Superior temporal gyrus (tissue), 1 donor: ENCODE measurements around the gene CPN1.
"Not testable (repeated sequence)": the region's sequence is repeated elsewhere in the genome, so short reads cannot be mapped to it uniquely, and the experiment has no call there.

Experiments used
- DNase-seq: peaks from one replicate; pipeline ENCODE4 v3.0.0-alpha.2; 2016; ENCODE audit errors: extremely low spot score

CPN1 gene

GRCh38 chr10:100024748-100025147 lies 56.9 kb downstream of the CPN1 start:
- no peak for DNase-seq

GRCh38 chr10:100022403-100022802 lies 59.3 kb downstream of the CPN1 start:
- no peak for DNase-seq

DNA sequence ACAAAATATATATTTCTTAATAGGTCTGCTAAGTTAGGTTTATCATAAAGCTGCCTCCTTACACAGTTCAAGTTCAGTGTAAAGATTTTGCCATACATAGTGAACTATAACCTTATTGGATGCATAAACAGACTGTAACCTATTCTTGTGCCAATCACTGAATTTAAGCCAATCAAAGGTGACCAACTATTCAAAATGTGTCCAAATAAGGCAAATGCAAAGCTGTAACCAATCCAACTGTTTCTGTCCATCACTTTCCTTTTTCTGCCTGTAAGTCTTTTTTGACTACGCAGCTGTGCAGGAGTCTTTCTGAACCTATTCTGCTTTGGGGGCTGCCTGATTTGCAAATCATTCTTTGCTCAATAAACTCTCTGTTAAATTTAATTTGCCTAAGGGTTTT lies 60.3 kb downstream of the CPN1 start:
- no peak for DNase-seq

GRCh38 chr10:100020886-100021253 lies 60.8 kb downstream of the CPN1 start:
- no peak for DNase-seq

DNA sequence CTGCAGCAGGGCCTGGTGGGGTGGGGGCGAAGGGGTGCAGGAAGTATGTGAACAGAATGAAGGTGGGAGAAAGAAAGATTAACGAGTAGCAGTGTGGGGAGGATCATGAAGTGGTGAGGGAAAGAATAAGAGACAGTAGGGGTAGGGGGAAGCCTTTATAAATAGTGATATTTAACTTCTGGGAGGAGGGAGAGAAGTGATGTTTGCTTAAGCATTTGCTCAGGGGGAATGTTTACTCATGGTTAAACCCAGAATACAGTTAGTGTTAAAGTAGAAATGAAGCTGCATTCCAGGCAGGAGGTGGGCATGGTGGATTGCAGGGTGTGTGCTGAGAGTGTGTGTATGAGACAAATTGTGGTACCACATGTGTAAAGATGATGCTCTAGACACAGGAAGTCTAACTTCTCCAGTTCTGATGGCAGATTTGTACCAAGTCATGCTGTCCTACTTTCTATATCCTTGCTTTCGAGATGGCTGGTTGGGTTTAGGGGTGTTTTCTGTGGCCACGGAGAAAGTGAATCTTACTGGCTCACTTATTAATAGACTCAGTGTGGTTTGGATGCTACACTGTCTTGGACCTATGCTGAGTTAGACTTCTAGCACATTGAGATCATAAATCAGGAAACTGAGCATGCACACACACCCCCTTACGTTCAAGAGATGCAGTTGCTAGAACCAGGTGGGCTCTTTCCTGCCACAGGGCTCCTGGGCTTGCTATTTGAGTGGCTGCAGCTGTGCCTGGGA lies 61.4 kb downstream of the CPN1 start:
- no peak for DNase-seq

GRCh38 chr10:100019787-100020141 lies 61.9 kb downstream of the CPN1 start:
- DNase-seq: no peak

DNA sequence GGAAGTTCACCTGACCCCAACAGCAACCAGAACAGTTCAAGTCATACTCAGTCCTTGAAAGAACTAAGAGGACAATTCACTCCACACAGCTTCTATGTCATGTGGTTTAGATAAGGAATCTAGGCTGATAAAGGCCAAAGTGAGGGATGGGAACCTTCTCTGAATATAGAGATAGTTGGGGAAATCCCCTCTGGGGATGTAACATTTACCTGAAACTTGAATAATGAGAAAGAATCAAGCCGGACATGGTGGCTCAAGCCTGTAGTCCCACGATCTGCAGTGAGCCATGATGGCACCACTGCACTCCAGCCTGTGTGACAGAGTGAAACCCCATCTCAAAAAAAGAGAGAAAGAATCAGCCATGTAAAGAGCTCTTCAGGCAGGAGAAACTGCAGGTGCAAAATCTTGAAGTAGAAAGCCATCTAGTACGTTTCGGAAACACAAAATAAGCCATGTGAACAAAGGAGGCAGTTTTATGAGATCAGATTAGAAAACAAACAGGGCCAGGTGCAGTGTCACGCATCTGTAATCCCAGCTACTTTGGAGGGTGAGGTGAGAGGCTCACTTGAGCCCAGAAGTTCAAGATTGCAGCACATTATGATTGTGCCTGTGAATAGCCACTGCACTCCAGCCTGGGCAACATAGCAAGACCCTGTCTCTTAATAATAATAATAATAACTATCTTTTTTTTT lies 67.5 kb downstream of the CPN1 start:
- no peak for DNase-seq

GRCh38 chr10:100013621-100014020 lies 68.0 kb downstream of the CPN1 start:
- no peak for DNase-seq

DNA sequence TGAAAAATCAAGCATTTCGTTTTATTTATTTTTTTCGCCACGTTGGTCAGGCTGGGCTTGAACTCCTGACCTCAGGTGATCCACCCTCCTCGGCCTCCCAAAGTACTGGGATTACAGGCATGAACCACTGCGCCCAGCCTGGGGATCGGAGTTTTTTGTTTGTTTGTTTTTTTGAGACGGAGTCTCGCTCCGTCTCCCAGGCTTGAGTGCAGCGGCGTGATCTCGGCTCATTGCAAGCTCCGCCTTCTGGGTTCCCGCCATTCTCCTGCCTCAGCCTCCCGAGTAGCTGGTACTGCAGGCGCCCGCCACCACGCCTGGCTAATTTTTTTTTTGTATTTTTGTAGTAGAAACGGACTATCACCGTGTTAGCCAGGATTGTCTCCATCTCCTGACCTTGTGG lies 69.8 kb downstream of the CPN1 start:
- not testable (repeated sequence) for DNase-seq

GRCh38 chr10:100009793-100010676 lies 71.6 kb downstream of the CPN1 start, which contains the start of gene DNMBP:
Gene DNMBP (minus strand): TSS chr10:100009947. CDS start chr10:99972124, 37,823 bp downstream.
- peak; percentile 43 for DNase-seq

DNA sequence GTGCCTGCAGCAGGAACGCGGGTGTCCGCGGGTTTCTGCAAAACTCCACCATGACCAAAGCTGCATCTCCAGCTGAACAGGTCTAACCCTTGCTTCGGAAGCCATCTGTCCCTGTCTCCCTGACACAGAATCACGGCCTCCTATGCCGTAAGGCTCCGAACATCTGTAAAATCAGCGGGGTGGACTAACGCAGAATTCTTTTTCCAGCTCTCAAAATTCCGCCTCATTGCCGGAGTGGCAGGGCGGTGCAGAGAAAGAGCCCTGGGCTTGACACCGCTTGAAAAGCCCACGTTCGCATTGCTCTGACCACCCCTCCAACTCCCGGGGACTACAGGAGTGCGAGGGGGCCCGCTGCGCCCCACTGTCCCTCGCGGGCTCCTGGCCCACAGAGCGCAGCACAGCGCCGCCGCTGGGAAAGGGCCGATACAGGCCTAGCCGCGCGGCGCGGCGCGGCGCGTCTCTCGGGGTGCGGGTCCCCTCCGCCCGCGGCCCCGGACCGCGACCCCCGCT lies 72.3 kb downstream of the CPN1 start:
- peak; percentile 34 for DNase-seq

GRCh38 chr10:100008708-100009282 lies 72.9 kb downstream of the CPN1 start:
- peak; percentile 49 for DNase-seq

GRCh38 chr10:100008142-100008522 lies 73.5 kb downstream of the CPN1 start:
- DNase-seq: peak; percentile 12

DNA sequence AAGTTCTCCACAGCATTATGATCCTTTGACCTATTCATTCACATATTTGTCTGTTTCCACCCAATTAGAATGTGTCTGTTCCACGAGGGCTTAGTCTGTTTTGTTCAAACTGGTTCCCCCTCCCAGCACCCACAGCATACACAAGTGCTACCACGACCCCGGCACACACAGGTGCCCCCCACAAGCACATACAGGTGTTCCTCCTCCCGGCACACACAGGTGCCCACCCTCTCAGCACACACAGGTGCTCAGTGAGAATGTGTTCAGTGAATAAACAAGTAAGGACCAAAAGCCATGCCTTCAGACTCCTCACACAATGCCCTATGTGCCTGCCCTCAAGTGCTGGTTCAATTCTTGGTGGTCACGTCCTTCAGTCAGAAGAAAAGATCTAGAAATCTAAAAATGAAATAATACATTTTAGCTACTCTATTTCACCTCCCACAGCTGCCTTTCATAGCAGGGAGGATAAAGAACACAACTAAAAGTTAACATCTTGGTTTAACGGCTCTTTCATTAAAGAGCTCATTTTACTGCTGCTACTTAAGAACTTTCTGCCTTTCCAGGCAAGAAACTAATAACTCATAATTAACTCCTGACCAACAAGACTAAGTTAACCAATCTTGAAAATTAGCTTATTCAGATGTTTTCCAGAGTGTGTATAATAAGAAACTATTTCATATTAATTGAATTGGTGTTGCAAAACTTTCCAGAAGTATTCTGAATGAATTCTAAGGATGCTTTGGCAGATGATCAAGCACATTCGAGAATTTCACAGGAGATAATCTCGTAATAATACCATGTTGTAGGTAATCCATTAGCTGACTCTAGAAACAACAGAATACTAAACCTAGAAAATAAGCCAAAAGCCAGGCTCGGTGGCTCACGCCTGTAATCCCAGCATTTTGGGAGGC lies 74.2 kb downstream of the CPN1 start:
- no peak for DNase-seq

DNA sequence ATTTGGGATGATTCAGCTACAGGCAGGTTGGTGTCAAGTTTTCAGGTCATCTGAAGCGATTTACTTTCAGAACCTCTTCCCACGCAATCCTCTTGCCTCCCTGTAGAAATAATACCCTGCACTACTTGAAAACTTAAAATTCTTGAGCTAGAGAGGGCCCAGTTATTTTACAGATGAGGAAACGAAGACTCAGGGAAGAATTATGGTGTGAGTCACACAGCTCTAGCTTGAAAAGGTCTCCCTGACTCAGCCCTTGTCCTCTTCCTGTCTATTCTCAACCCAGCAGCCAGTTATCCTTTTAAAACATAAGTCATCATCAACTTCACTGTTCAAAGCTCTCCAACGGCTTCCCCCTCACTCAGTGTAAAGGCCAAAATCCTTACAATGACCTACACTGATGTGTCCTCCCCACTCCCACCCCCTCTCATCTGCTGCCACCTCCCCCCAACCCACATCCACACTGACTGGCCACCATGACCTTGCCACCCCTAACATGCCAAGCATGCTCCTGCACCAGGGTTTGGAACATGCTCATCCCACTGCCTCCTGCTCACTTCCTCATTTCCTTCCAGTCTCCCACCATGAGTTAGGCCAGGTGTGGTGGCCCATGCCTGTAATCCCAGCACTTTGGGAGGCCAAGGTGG lies 75.3 kb downstream of the CPN1 start:
- no peak for DNase-seq

DNA sequence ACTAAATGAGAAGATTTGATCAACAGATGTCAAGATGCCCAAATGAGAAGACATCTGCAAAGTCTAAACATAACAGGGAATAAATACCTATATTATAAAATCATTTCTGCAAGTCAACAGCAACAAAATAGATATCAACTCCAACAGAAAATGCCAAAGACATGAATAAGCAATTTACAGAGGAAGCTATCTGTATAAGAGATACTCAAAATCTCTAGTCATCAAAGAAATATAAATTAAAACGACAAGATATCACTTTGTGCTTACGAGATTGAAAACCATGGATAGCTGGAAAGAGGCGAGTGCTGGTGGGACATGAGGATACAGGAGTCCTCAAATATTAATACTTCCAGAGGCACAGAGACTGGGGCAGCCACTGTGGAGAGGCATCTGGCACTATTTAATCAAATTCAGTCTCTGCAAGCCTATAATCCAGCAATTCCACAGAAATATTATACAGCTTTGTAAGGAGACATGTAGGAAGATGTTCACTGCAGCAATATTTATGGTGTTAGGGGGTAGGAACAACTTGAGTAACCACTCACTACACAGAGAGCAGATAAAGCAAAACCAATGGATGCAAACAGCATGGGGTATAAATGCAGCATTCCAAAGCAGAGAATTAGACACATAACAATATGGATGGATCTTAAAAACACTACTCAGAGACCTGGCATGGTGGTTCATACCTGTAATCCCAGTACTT lies 76.7 kb downstream of the CPN1 start:
- DNase-seq: no peak

DNA sequence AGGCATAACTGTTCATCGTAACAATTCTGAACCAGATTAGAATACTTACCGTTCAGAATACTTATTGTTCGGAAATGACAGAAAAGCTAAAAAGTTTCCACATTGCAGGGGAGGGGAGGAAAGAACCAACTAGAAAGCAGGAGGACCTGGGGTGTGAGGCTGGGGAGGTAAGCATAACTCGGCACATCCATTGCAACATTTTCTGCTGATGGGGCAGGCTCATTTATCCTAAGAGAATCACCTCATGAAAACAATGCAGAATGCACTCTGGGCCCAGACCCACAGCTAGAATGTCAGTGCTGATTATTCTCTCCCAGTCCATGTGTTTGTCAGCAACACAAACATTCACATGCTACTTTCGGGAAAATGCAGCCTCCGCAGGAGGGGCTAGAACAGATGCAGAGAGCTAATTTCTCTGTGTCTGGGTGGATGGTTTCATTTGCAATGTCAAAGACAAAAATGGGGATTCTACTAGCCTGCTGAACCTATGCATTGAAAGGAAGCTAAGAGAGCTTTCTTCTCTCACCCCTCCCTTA lies 81.5 kb downstream of the CPN1 start:
- DNase-seq: no peak

- no peak for DNase-seq
Measured at GRCh38 chr10:99999319-100000108, 82.2 kb downstream of the CPN1 start.

DNA sequence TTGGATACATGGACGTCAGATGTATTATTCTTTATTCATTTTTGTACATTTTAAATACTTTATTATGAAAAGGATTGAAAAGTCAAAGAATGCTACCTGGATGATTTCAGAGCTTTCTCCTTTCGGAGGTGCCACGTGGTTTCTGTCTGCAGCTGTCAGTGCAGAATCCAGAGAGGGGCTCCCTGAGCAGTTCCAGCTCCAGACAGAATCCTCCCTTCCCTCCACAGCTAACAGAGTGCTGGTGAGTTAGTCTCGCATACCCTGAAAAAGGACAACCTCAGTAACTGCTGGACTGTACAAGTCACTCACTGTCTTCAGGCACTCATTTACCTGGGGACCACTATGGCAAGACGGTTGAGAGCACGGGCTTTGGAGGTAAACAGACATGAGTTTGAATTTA lies 82.8 kb downstream of the CPN1 start:
- DNase-seq: no peak
